Activated T-helper 1 cell treated with anti-CD3 and anti-CD28 coated beads, Interleukin-2, amount 50 U/mL, for 16 hours (primary cell): ENCODE data around the gene TTC17.
"Not testable (repeated sequence)": the region's sequence is repeated elsewhere in the genome, so short reads cannot be mapped to it uniquely, and the experiment has no call there.

Experiments
- DNase-seq, 2 donors: peaks; one replicate each; pipeline ENCODE4 v3.0.0-alpha.2; 2020; ENCODE audit warnings: low read depth in 1 of 2, low spot score in 1 of 2

The TTC17 gene

GRCh38 chr11:43384393-43384792 lies 25.7 kb downstream of the TTC17 start:
- no peak for DNase-seq

GRCh38 chr11:43392713-43393112 lies 34.0 kb downstream of the TTC17 start:
- no peak for DNase-seq

GRCh38 chr11:43393765-43394355 lies 35.1 kb downstream of the TTC17 start:
- no peak for DNase-seq

- DNase-seq = no peak
Measured at GRCh38 chr11:43396617-43397016, 37.9 kb downstream of the TTC17 start.

GRCh38 chr11:43397251-43397650 lies 38.5 kb downstream of the TTC17 start:
- DNase-seq = no peak

- no peak for DNase-seq
Measured at GRCh38 chr11:43399983-43400630, 41.4 kb downstream of the TTC17 start.

GRCh38 chr11:43401252-43401651 lies 42.5 kb downstream of the TTC17 start:
- DNase-seq = no peak

GRCh38 chr11:43401811-43402210 lies 43.1 kb downstream of the TTC17 start:
- not testable (repeated sequence) for DNase-seq

GRCh38 chr11:43403357-43404231 lies 44.9 kb downstream of the TTC17 start:
- no peak for DNase-seq

GRCh38 chr11:43404406-43404805 lies 45.7 kb downstream of the TTC17 start:
- no peak for DNase-seq

- no peak for DNase-seq
Measured at GRCh38 chr11:43404836-43405479, 46.2 kb downstream of the TTC17 start.

- DNase-seq = no peak
Measured at GRCh38 chr11:43408277-43408676, 49.6 kb downstream of the TTC17 start.

- no peak for DNase-seq
Measured at GRCh38 chr11:43410394-43410793, 51.7 kb downstream of the TTC17 start.

GRCh38 chr11:43418197-43418596 lies 59.5 kb downstream of the TTC17 start:
- DNase-seq = no peak

GRCh38 chr11:43419460-43419859 lies 60.7 kb downstream of the TTC17 start:
- no peak for DNase-seq

GRCh38 chr11:43427971-43428370 lies 69.3 kb downstream of the TTC17 start:
- DNase-seq = no peak

- not testable (repeated sequence) for DNase-seq
Measured at GRCh38 chr11:43430916-43431315, 72.2 kb downstream of the TTC17 start.

GRCh38 chr11:43434893-43435292 lies 76.2 kb downstream of the TTC17 start:
- DNase-seq = no peak

GRCh38 chr11:43440486-43440885 lies 81.8 kb downstream of the TTC17 start:
- DNase-seq = no peak

- DNase-seq = no peak
Measured at GRCh38 chr11:43443811-43444210, 85.1 kb downstream of the TTC17 start.

- DNase-seq = no peak
Measured at GRCh38 chr11:43447151-43447550, 88.4 kb downstream of the TTC17 start.

- no peak for DNase-seq
Measured at GRCh38 chr11:43458486-43458885, 99.8 kb downstream of the TTC17 start.
